ENCODE results near the gene DCAF17. TPM values are rescaled to one million over a fixed set of nuclear protein-coding genes. Genes with fewer than 3 reads are reported as not detected.
"Not testable (repeated sequence)": the region's sequence is repeated elsewhere in the genome, so short reads cannot be mapped to it uniquely, and the experiment has no call there.

Gene DCAF17
- total RNA-seq, 1 donor from 2014 or later: 16.2 TPM

DNA sequence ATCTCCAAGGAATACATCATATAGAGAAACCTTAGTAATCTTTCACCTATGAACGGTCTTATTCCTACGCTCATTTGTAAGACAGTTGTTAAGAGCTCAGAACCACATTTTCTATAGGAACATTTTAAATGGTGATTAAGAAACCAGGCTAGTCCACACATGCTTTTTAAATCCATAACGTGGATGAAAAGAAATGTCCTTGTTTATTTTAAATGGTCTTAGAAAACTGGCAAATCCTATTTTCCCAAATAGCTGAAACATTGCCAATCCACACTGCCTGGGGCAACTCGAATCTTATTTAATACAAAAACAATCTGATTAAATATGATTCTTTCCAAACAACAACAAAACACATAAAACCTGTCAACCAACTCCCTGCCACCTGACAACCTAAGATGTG, 23.9 kb upstream of the DCAF17 start:
- no peak overlapping the region for H3K4me3 Mint-ChIP-seq (ENCODE audit: unreplicated experiment)
- no peak for DNase-seq (ENCODE audit: low spot score)
- TF ChIP-seq, protein P1, sequence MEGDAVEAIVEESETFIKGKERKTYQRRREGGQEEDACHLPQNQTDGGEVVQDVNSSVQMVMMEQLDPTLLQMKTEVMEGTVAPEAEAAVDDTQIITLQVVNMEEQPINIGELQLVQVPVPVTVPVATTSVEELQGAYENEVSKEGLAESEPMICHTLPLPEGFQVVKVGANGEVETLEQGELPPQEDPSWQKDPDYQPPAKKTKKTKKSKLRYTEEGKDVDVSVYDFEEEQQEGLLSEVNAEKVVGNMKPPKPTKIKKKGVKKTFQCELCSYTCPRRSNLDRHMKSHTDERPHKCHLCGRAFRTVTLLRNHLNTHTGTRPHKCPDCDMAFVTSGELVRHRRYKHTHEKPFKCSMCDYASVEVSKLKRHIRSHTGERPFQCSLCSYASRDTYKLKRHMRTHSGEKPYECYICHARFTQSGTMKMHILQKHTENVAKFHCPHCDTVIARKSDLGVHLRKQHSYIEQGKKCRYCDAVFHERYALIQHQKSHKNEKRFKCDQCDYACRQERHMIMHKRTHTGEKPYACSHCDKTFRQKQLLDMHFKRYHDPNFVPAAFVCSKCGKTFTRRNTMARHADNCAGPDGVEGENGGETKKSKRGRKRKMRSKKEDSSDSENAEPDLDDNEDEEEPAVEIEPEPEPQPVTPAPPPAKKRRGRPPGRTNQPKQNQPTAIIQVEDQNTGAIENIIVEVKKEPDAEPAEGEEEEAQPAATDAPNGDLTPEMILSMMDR (IDR thresholded peaks at IDR 0.05; ENCODE audit: unreplicated experiment): no peak
- H3K27me3 Mint-ChIP-seq (ENCODE audit: unreplicated experiment): no peaks in the 10 kb centered on the region
- H3K9me3 Mint-ChIP-seq (ENCODE audit: unreplicated experiment): no peaks in the 10 kb centered on the region
- peaks cover 12% of the 10 kb centered on the region for H3K4me1 Mint-ChIP-seq (ENCODE audit: unreplicated experiment)
- no peaks in the 10 kb centered on the region for H3K36me3 Mint-ChIP-seq (ENCODE audit: low read depth, unreplicated experiment)
- no peak overlapping the region for H3K27ac Mint-ChIP-seq (ENCODE audit: unreplicated experiment)

DNA sequence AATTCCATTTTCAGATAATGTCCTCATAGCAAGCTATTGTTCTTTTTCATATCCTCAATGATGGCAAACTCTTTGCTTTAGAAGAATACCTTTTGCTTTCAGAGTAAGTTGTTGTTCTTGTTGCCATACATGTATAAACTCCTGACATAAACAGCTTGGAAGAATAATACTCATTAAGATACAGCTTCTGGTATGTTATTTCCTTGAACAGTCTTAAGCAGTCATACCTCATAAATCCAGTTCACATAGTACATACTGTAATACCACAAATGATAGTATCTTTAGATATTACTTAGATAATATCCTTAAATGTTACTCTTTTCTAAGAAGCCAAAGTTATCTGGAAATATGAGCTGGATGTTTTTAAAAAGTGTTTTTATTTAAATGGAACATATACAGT, 23.4 kb upstream of the DCAF17 start:
- Mint-ChIP-seq H3K4me3 (ENCODE audit: unreplicated experiment) (no peak overlapping the region), H3K9me3 (ENCODE audit: unreplicated experiment) (no peaks in the 10 kb centered on the region), H3K36me3 (ENCODE audit: low read depth, unreplicated experiment) (no peaks in the 10 kb centered on the region), H3K27ac (ENCODE audit: unreplicated experiment) (no peak overlapping the region), H3K27me3 (ENCODE audit: unreplicated experiment) (no peaks in the 10 kb centered on the region), H3K4me1 (ENCODE audit: unreplicated experiment) (peaks cover 12% of the 10 kb centered on the region)
- TF ChIP-seq, protein P1 (IDR thresholded peaks at IDR 0.05; ENCODE audit: unreplicated experiment): no peak
- DNase-seq (ENCODE audit: low spot score): no peak

DNA sequence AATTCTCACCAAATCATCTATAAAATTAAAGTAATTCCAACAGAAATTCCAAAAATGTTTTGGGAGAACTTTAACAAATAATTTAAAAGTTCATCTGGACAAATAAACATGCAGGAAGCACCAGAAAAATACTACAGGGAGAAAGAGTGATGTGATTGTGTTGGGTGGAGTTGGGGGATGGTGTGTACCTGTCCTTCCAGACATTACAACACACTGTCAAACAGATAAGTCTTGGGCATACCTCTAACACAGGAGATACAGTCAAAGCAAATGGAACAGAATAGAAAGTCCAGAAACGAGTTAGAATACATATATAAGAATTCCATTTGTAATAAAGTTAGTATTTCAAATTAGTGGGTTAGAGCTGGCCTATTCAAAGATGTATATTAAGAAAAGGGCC, 22.8 kb upstream of the DCAF17 start:
- H3K27me3 Mint-ChIP-seq (ENCODE audit: unreplicated experiment): no peaks in the 10 kb centered on the region
- no peak for DNase-seq (ENCODE audit: low spot score)
- H3K4me3 Mint-ChIP-seq (ENCODE audit: unreplicated experiment): no peak overlapping the region
- no peaks in the 10 kb centered on the region for H3K36me3 Mint-ChIP-seq (ENCODE audit: low read depth, unreplicated experiment)
- no peak overlapping the region for H3K27ac Mint-ChIP-seq (ENCODE audit: unreplicated experiment)
- TF ChIP-seq, protein P1 (IDR thresholded peaks at IDR 0.05; ENCODE audit: unreplicated experiment): no peak
- no peaks in the 10 kb centered on the region for H3K9me3 Mint-ChIP-seq (ENCODE audit: unreplicated experiment)
- H3K4me1 Mint-ChIP-seq (ENCODE audit: unreplicated experiment): peaks cover 17% of the 10 kb centered on the region

DNA sequence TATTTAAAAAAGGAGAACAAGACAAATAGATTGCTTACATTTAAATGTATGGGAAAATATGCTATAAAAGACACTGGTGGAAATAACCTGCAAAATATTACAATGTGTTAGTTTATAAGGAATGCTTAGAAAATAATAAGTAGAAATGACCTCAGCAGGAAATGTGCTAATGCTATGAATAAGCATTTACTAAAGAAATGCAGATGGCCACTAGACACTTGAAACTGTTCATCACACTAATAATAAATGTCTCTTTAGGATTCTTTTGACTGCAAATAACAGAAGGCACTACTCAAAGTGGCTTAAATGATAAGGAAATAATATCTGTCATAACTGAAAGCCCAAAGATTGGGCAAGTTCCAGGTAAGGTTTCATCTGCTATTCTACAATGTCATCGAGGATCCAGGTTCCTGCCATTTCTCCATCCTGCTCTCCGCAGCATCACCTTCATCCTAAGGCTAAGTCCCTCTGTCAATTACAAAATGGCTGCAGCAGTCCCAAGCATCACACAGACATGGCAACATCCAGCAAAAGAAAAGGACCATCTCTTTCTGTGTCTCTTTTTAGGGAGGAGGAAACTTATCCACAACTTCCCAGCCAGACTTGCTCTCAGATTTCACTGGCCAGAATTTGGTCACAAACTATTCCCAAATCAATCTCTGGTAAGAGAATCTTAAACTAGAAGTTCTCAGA, 22.1 kb upstream of the DCAF17 start:
- no peak overlapping the region for H3K4me3 Mint-ChIP-seq (ENCODE audit: unreplicated experiment)
- H3K36me3 Mint-ChIP-seq (ENCODE audit: low read depth, unreplicated experiment): no peaks in the 10 kb centered on the region
- TF ChIP-seq, protein P1 (IDR thresholded peaks at IDR 0.05; ENCODE audit: unreplicated experiment): no peak
- no peak for DNase-seq (ENCODE audit: low spot score)
- no peak overlapping the region for H3K27ac Mint-ChIP-seq (ENCODE audit: unreplicated experiment)
- H3K9me3 Mint-ChIP-seq (ENCODE audit: unreplicated experiment): no peaks in the 10 kb centered on the region
- H3K4me1 Mint-ChIP-seq (ENCODE audit: unreplicated experiment): peaks cover 18% of the 10 kb centered on the region
- H3K27me3 Mint-ChIP-seq (ENCODE audit: unreplicated experiment): no peaks in the 10 kb centered on the region

DNA sequence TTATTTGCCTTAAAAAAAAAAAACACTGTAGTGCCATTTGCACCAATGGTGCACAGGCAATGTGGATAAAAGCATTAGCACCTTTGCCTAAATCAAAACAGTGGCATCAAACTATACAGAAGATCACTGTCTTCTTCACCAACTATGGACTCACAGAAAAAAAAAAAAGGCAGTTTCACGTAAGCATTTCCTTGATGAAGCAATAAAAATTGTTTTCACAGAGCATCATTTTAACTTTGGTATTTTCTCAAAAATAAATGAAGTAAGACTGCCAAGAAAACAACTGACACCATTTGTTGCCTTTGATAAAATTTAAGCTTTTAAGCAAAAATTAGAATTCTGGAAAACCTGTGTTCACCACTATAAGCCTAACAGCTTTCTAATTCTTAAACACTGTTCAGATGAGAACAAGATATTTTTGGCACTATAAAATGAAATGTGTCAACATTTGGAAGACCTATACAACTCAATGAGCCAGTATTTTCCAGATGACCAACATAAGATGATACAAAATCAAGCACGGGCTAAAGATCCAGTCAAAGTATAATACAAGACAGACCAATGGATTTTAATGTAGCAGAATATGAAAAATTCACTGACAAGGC, 21.4 kb upstream of the DCAF17 start:
- Mint-ChIP-seq H3K27ac (ENCODE audit: unreplicated experiment) (no peak overlapping the region), H3K27me3 (ENCODE audit: unreplicated experiment) (no peaks in the 10 kb centered on the region), H3K4me3 (ENCODE audit: unreplicated experiment) (no peak overlapping the region), H3K4me1 (ENCODE audit: unreplicated experiment) (peaks cover 18% of the 10 kb centered on the region), H3K36me3 (ENCODE audit: low read depth, unreplicated experiment) (no peaks in the 10 kb centered on the region), H3K9me3 (ENCODE audit: unreplicated experiment) (no peaks in the 10 kb centered on the region)
- DNase-seq (ENCODE audit: low spot score): no peak
- TF ChIP-seq, protein P1 (IDR thresholded peaks at IDR 0.05; ENCODE audit: unreplicated experiment): no peak

DNA sequence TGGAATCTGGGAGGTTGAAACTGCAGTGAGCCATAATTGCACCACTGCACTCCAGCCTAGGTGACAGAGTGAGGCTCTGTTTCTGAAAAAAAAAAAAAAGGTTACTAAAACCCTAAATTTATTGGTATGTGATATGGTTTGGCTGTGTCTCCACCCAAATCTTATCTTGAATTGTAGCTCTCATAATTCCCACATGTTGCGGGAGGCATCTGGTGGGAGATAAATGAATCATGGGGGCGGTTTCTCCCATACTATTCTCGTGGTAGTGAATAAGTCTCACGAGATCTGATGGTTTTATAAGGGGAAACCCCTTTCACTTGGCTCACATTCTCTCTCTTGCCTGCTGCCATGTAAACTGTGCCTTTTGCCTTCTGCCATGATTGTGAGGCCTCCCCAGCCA, 19.4 kb upstream of the DCAF17 start:
- H3K36me3 Mint-ChIP-seq (ENCODE audit: low read depth, unreplicated experiment); DNase-seq (ENCODE audit: low spot score); H3K4me3 Mint-ChIP-seq (ENCODE audit: unreplicated experiment); H3K27ac Mint-ChIP-seq (ENCODE audit: unreplicated experiment); H3K27me3 Mint-ChIP-seq (ENCODE audit: unreplicated experiment); H3K9me3 Mint-ChIP-seq (ENCODE audit: unreplicated experiment): not testable (repeated sequence)
- peaks cover 14% of the 10 kb centered on the region for H3K4me1 Mint-ChIP-seq (ENCODE audit: unreplicated experiment)

All from endothelial cell (in vitro differentiated cells).